DND-41 (cell line): ENCODE results near the gene TMEM132C.

ENCODE experiments used
- ATAC-seq: fragments of 200-7000 bp; cut with Tn5 transposase; 3 replicates; pipeline ENCODE4 v1.9.1; 2021; ENCODE audit warnings: low read depth; ENCODE audit not compliant: insufficient read depth
- DNase-seq: peaks from one replicate; pipeline ENCODE4 v3.0.0-alpha.2; 2020
- H2AFZ ChIP-seq: 2 replicates; pipeline ENCODE4 v1.6.0; 2012; ENCODE audit warnings: low read depth, low read length
- H3K27ac ChIP-seq: 2 replicates; pipeline ENCODE4 v1.5.1; 2012; ENCODE audit warnings: low read length, inconsistent platforms
- H3K27me3 ChIP-seq: fragments of 200-600 bp; sonication (generic); 2 replicates; pipeline ENCODE4 v1.6.0; 2012; ENCODE audit warnings: low read length, mild to moderate bottlenecking, inconsistent platforms; ENCODE audit not compliant: insufficient read depth, poor library complexity
- H3K36me3 ChIP-seq: 2 replicates; pipeline ENCODE4 v1.5.1; 2012; ENCODE audit warnings: low read length, inconsistent platforms; ENCODE audit not compliant: insufficient read depth
- H3K4me1 ChIP-seq: 2 replicates; pipeline ENCODE4 v1.5.1; 2012; ENCODE audit warnings: mild to moderate bottlenecking, low read length; ENCODE audit not compliant: insufficient read depth
- H3K4me2 ChIP-seq: 2 replicates; pipeline ENCODE4 v1.6.0; 2012; ENCODE audit warnings: mild to moderate bottlenecking, moderate library complexity, low read length, inconsistent platforms; ENCODE audit not compliant: insufficient read depth
- H3K4me3 ChIP-seq, 2 experiments: fragments of 200-600 bp in 1 of 2; shearing (Covaris generic) in 1 of 2; 2 replicates each; pipeline ENCODE4 v1.5.1; 2012 to 2016; ENCODE audit warnings: inconsistent platforms in 2 of 2, low read length in 2 of 2, mild to moderate bottlenecking in 2 of 2, low read depth in 1 of 2, moderate library complexity in 1 of 2
- H3K79me2 ChIP-seq: 2 replicates; pipeline ENCODE4 v1.6.0; 2012; ENCODE audit warnings: low read length, inconsistent platforms; ENCODE audit not compliant: insufficient read depth
- H3K9ac ChIP-seq: 2 replicates; pipeline ENCODE4 v1.6.0; 2012; ENCODE audit warnings: low read depth, mild to moderate bottlenecking, inconsistent platforms, low read length, moderate library complexity
- H3K9me3 ChIP-seq: 2 replicates; pipeline ENCODE4 v1.5.1; 2012; ENCODE audit warnings: low read length, moderate library complexity, mild to moderate bottlenecking, inconsistent platforms; ENCODE audit not compliant: insufficient read depth, severe bottlenecking
- H4K20me1 ChIP-seq: 2 replicates; pipeline ENCODE4 v1.6.0; 2012; ENCODE audit warnings: low read length; ENCODE audit not compliant: insufficient read depth
- CTCF ChIP-seq: IDR thresholded peaks from 2 replicates; pipeline ENCODE4 v1.5.1; 2012; ENCODE audit warnings: borderline replicate concordance, low read length, moderate library complexity, mild to moderate bottlenecking; ENCODE audit not compliant: poor library complexity, severe bottlenecking; ENCODE audit errors: extremely low read depth
- EZH2 ChIP-seq: IDR thresholded peaks from 3 replicates; pipeline ENCODE4 v1.6.1; 2012; ENCODE audit warnings: borderline replicate concordance, low read depth, mild to moderate bottlenecking, moderate library complexity, low read length, inconsistent platforms; ENCODE audit not compliant: severe bottlenecking

Gene TMEM132C

GRCh38 chr12:128235635-128236417 lies 31.1 kb upstream of the TMEM132C start:
- Histone ChIP-seq H3K27ac (no peak overlapping the region), H3K4me3 (no peak overlapping the region), H3K9me3 (no peaks in the 10 kb centered on the region), H3K4me1 (no peaks in the 10 kb centered on the region), H3K27me3 (no peaks in the 10 kb centered on the region), H3K9ac (no peak overlapping the region), H3K36me3 (no peaks in the 10 kb centered on the region), H4K20me1 (no peaks in the 10 kb centered on the region), H2AFZ (no peak overlapping the region), H3K79me2 (no peaks in the 10 kb centered on the region), H3K4me2 (no peak overlapping the region)
- no peak for ATAC-seq
- no peak for DNase-seq
- TF ChIP-seq EZH2 (no peak), CTCF (no peak)

GRCh38 chr12:128236525-128236924 lies 30.4 kb upstream of the TMEM132C start:
- Histone ChIP-seq H3K79me2 (no peaks in the 10 kb centered on the region), H3K4me2 (no peak overlapping the region), H2AFZ (no peak overlapping the region), H3K36me3 (no peaks in the 10 kb centered on the region), H3K9ac (no peak overlapping the region), H4K20me1 (no peaks in the 10 kb centered on the region), H3K4me3 (no peak overlapping the region), H3K27ac (no peak overlapping the region), H3K9me3 (no peaks in the 10 kb centered on the region), H3K27me3 (no peaks in the 10 kb centered on the region), H3K4me1 (no peaks in the 10 kb centered on the region)
- DNase-seq = no peak
- no peak for ATAC-seq
- TF ChIP-seq CTCF (no peak), EZH2 (no peak)

GRCh38 chr12:128240745-128241144 lies 26.2 kb upstream of the TMEM132C start:
- Histone ChIP-seq H3K27ac (no peak overlapping the region), H3K9me3 (no peaks in the 10 kb centered on the region), H3K4me3 (no peak overlapping the region), H4K20me1 (no peaks in the 10 kb centered on the region), H3K4me1 (no peaks in the 10 kb centered on the region), H3K4me2 (no peak overlapping the region), H3K27me3 (no peaks in the 10 kb centered on the region), H2AFZ (no peak overlapping the region), H3K79me2 (no peaks in the 10 kb centered on the region), H3K36me3 (no peaks in the 10 kb centered on the region), H3K9ac (no peak overlapping the region)
- ATAC-seq (no peak), DNase-seq (no peak)
- no peak for TF ChIP-seq EZH2
- TF ChIP-seq CTCF = no peak
